HEK293 (cell line): ENCODE measurements around the gene SEC16A.

Source experiments
- MEIS1 ChIP-seq: sonication (generic); formaldehyde crosslinking; IDR thresholded peaks from 2 replicates; pipeline ENCODE4 v1.8.1; 2022; ENCODE audit warnings: missing genetic modification reagents, mild to moderate bottlenecking, borderline replicate concordance
- SP7 ChIP-seq: fragments of 450-650 bp; formaldehyde crosslinking; IDR thresholded peaks from 2 replicates; pipeline ENCODE4 v1.5.1; 2016; ENCODE audit warnings: missing biosample characterization, missing genetic modification characterization
- ZNF24 ChIP-seq: fragments of 450-650 bp; formaldehyde crosslinking; IDR thresholded peaks from 2 replicates; pipeline ENCODE4 v1.5.1; 2016; ENCODE audit warnings: missing biosample characterization, missing genetic modification characterization
- ZNF248 ChIP-seq: fragments of 450-650 bp; formaldehyde crosslinking; IDR thresholded peaks from 2 replicates; pipeline ENCODE4 v1.5.1; 2017; ENCODE audit warnings: missing biosample characterization, missing genetic modification characterization
- ZNF274 ChIP-seq, 2 experiments: fragments of 200-500 bp in 1 of 2; fragments of 450-650 bp in 1 of 2; sonication (Bioruptor generic) in 1 of 2; formaldehyde crosslinking in 1 of 2; IDR thresholded peaks; 2 replicates each; pipeline versions ENCODE4 v1.5.1 to v1.6.1; 2014 to 2016; ENCODE audit warnings: borderline replicate concordance in 1 of 2, inconsistent platforms in 1 of 2, low read length in 1 of 2, missing biosample characterization in 1 of 2, missing genetic modification characterization in 1 of 2
- ZNF335 ChIP-seq: fragments of 450-650 bp; formaldehyde crosslinking; conservative IDR thresholded peaks from 2 replicates; pipeline ENCODE4 v1.5.1; 2016; ENCODE audit warnings: missing biosample characterization, missing genetic modification characterization
- ZNF362 ChIP-seq: fragments of 450-650 bp; formaldehyde crosslinking; IDR thresholded peaks from 2 replicates; pipeline ENCODE4 v1.5.1; 2016; ENCODE audit warnings: missing biosample characterization, missing genetic modification characterization
- ZNF501 ChIP-seq: fragments of 450-650 bp; formaldehyde crosslinking; IDR thresholded peaks from 2 replicates; pipeline ENCODE4 v1.5.1; 2016; ENCODE audit warnings: missing biosample characterization, missing genetic modification characterization
- ZNF544 ChIP-seq: fragments of 450-650 bp; formaldehyde crosslinking; IDR thresholded peaks from 2 replicates; pipeline ENCODE4 v1.5.0; 2017; ENCODE audit warnings: missing biosample characterization, missing genetic modification characterization
- ZSCAN5A ChIP-seq: fragments of 450-650 bp; formaldehyde crosslinking; IDR thresholded peaks from 2 replicates; pipeline ENCODE4 v1.5.1; 2016; ENCODE audit warnings: missing biosample characterization, missing genetic modification characterization
- TF ChIP-seq, protein P1 (sequence below): fragments of 450-650 bp; formaldehyde crosslinking; IDR thresholded peaks from 2 replicates; pipeline ENCODE4 v1.5.1; 2016; ENCODE audit warnings: missing biosample characterization, missing genetic modification characterization
- TF ChIP-seq, protein P2 (sequence below): fragments of 450-650 bp; formaldehyde crosslinking; IDR thresholded peaks from 2 replicates; pipeline ENCODE4 v1.5.1; 2017; ENCODE audit warnings: missing biosample characterization, missing genetic modification characterization
- TF ChIP-seq, protein P3 (sequence below): fragments of 450-650 bp; formaldehyde crosslinking; IDR thresholded peaks from 2 replicates; pipeline ENCODE4 v1.5.1; 2016; ENCODE audit warnings: missing biosample characterization, missing genetic modification characterization

- no peak for TF ChIP-seq ZNF24 (tag by site-specific recombination)
- TF ChIP-seq, protein P1, sequence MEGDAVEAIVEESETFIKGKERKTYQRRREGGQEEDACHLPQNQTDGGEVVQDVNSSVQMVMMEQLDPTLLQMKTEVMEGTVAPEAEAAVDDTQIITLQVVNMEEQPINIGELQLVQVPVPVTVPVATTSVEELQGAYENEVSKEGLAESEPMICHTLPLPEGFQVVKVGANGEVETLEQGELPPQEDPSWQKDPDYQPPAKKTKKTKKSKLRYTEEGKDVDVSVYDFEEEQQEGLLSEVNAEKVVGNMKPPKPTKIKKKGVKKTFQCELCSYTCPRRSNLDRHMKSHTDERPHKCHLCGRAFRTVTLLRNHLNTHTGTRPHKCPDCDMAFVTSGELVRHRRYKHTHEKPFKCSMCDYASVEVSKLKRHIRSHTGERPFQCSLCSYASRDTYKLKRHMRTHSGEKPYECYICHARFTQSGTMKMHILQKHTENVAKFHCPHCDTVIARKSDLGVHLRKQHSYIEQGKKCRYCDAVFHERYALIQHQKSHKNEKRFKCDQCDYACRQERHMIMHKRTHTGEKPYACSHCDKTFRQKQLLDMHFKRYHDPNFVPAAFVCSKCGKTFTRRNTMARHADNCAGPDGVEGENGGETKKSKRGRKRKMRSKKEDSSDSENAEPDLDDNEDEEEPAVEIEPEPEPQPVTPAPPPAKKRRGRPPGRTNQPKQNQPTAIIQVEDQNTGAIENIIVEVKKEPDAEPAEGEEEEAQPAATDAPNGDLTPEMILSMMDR (tag by site-specific recombination): no peak
- no peak for TF ChIP-seq ZNF501 (tag by site-specific recombination)
- no peak for TF ChIP-seq SP7 (tag by site-specific recombination)
- no peak for TF ChIP-seq ZNF274 (IDR thresholded peaks at IDR 0.05; ENCODE audit: low read length)
- TF ChIP-seq ZNF274 (tag by site-specific recombination; IDR thresholded peaks at IDR 0.05; ENCODE audit: borderline replicate concordance): no peak
- TF ChIP-seq ZNF335 (tag by site-specific recombination): no peak
- TF ChIP-seq, protein P2, sequence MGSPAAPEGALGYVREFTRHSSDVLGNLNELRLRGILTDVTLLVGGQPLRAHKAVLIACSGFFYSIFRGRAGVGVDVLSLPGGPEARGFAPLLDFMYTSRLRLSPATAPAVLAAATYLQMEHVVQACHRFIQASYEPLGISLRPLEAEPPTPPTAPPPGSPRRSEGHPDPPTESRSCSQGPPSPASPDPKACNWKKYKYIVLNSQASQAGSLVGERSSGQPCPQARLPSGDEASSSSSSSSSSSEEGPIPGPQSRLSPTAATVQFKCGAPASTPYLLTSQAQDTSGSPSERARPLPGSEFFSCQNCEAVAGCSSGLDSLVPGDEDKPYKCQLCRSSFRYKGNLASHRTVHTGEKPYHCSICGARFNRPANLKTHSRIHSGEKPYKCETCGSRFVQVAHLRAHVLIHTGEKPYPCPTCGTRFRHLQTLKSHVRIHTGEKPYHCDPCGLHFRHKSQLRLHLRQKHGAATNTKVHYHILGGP (tag by site-specific recombination): no peak
- no peak for TF ChIP-seq ZNF362 (tag by site-specific recombination)
- TF ChIP-seq, protein P3, sequence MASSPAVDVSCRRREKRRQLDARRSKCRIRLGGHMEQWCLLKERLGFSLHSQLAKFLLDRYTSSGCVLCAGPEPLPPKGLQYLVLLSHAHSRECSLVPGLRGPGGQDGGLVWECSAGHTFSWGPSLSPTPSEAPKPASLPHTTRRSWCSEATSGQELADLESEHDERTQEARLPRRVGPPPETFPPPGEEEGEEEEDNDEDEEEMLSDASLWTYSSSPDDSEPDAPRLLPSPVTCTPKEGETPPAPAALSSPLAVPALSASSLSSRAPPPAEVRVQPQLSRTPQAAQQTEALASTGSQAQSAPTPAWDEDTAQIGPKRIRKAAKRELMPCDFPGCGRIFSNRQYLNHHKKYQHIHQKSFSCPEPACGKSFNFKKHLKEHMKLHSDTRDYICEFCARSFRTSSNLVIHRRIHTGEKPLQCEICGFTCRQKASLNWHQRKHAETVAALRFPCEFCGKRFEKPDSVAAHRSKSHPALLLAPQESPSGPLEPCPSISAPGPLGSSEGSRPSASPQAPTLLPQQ (tag by site-specific recombination): no peak
- TF ChIP-seq ZSCAN5A (tag by site-specific recombination): no peak
- no peak for TF ChIP-seq ZNF544 (tag by site-specific recombination)
- no peak for TF ChIP-seq ZNF248
- TF ChIP-seq MEIS1 (CRISPR knock-in tag): no peak
Measured at GRCh38 chr9:136494012-136494411, 11.2 kb upstream of the SEC16A start.
